Central memory CD4-positive, alpha-beta T cell (primary cell): ENCODE results near the gene SET.

Experiments
- DNase-seq: peaks from one replicate; pipeline ENCODE4 v3.0.0; 2022

The SET gene

GRCh38 chr9:128713941-128714573, 25.0 kb downstream of the SET start:
- no peak for DNase-seq

GRCh38 chr9:128714586-128715435, 25.8 kb downstream of the SET start:
- no peak for DNase-seq

GRCh38 chr9:128715436-128715750, 26.4 kb downstream of the SET start:
- DNase-seq: no peak

DNA sequence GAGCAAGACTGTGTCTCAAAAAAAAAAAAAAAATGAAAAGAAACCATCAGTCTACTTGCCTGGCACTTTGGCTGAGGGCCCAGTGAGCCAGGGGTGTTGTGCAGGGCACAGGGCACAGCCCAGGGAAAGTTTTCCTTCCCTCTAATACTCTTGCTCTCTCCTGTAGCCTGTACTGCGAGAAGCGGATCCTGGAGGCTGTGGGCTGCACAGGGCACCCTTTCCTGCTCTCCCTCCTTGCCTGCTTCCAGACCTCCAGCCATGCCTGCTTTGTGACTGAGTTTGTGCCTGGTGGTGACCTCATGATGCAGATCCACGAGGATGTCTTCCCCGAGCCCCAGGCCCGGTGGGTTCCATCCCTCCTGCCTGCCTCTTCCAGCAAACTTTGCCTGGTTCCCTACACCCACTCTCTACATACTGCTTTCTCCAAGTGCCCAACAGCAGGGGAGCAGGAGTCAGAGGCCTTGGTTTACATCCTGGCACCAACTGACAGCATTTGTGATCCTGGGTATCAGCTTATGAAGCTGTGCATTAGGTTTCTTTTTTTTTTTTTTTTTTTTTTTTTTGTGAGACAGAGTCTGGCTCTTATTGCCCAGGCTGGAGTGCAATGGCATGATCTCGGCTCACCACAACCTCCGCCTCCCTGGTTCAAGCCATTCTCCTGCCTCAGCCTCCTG, 27.7 kb downstream of the SET start:
- DNase-seq: no peak

- DNase-seq: no peak
These were observed 29.0 kb downstream of the SET start for GRCh38 chr9:128718047-128718446.

GRCh38 chr9:128718475-128718874, 29.5 kb downstream of the SET start:
- DNase-seq: no peak

- DNase-seq: no peak
These were observed 31.0 kb downstream of the SET start for GRCh38 chr9:128719919-128720605.

DNA sequence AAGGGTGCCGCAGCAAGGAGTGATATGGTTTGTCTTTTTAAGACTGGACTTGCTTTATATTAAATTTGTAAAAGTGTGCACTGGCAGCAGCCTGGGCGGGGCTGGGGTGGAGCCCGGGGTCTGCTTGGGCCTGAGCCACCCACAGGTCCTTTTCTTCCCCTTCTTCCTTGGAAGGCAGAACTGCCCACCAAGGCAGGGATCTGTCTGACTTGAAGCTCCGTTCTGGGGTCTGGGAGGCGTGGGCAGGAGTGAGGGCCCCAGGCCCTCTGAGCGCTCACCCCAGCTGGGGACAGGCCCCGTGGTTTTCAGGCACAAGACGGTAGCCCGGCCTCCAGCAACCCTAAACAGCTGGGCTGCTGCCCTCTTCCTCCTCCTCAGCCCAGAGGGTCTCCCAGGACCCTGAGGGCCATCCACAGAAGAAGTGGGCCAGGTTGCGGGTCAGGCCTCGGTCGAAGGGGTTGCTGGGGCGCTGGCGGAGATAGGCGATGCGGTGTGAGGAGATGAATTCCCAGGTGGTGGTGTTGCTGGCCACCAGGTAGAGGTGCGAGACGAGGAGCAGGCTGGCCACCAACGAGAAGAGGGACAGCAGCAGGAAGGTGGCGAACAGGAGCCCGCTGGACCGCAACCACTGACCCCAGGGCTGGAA, 31.9 kb downstream of the SET start:
- DNase-seq: no peak

- no peak for DNase-seq
These were observed 32.5 kb downstream of the SET start for GRCh38 chr9:128721487-128722010.

GRCh38 chr9:128722380-128723351, 33.6 kb downstream of the SET start:
- DNase-seq: no peak

DNA sequence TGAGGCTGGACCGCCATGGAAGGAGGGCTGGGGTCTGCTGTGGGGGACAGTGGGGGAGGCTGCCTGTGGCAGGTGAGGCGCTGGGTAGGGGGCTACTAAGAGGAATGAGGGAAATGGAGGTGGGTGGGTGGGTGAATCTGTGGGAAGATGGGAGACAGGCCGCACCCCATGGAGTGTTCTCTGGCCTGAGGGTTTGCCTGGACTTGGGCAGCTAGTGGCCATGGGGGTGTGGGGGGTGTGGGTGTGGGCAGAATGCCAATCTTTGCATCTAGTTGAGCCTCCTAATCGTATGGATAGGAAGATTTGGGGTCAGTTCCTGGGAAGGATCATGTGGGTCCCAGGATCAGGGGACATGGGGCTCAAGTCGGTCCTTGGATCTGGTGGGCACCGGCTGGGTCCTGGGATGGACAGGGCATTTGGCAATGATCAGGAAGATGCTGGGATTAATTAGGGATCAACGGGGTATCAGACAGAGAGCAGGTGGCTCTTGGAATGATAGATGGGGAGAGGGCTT, 34.4 kb downstream of the SET start:
- no peak for DNase-seq

GRCh38 chr9:128723866-128724743, 35.1 kb downstream of the SET start, which contains the start of gene ZDHHC12:
Gene ZDHHC12, minus strand, starts transcription at chr9:128724127. Its CDS starts 34 bp downstream, at chr9:128724093.
- peak; percentile 99 for DNase-seq

DNA sequence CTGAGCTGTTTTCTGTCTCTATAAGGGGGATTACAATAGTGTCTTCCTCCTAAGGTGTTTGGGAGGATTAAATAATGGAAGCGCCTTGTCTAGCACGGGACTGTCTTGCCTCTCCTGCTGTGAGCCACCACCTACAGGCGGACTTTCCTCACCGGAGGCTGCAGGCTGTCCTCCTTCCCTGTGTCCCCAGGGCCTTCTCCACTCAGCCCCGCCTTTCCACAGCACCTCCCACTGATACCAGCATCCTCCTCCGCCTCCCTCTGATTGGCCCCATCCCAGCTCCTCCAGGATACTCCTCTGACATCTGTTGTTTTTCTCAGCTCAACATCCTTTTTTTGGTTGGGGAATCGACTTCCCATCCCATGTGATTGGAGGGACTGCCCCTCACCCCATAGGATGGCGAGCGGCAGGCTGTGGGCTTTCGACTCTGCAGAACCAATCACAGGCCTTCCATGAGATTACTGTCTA, 35.8 kb downstream of the SET start:
- DNase-seq: no peak

GRCh38 chr9:128727640-128728248, 38.7 kb downstream of the SET start:
- no peak for DNase-seq

- DNase-seq: no peak
These were observed 39.3 kb downstream of the SET start for GRCh38 chr9:128728298-128728697.

DNA sequence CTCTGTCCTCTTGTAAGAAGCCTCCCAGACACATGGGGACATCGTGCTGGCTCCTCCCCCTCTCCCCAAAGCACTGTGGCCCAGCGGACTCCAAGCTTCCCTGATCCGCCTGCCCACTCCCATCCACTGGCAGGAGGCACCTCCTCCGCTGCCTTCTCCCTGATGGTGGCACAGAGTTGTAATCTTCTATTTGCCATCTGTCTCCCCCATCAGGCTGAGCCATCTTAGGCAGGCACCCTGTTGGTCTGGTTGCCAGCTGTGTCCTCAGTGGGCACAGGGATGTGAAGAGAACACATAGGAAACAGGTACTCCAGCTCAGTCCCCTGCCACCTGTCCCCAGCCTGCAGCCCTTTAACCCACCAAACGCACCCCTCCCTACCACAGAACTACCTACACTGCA, 40.3 kb downstream of the SET start:
- no peak for DNase-seq

DNA sequence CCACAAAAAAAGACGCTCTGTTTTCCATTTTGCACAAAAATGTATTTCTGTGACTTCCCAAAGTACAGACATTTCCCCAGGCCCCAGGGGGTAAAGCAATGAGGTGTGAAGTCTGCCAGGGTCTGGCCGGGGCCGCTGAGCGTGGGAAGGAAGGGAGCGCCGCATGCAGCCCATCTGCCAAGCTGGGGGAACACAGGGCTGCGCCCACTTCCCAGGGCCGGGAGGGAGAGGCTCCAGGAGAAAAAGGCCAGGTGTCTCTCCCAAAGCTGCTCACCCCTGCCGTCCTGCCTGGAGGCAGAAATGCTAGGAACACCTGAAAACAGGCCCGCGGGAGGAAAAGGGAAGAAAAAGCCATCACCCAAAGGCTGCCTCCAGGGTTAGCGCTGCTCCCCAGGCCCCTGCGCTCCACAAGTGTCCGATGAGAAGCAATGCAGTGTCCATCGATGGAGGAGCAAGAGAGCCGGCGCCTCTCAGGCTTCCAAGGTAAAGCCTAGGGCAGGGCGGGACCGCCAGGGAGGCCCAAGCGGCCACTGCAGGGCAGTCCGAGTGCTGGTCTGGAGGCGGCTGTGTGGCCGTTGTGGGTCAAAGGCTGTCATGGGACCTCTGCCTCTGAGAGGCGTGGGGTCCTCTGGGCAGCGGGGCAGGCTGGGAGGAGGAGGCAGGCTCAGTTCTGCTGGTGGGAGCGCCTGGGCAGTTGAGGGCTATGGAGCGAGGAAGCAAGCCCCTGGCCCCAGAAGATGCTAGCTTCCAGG, 40.9 kb downstream of the SET start:
- no peak for DNase-seq

- no peak for DNase-seq
These were observed 42.1 kb downstream of the SET start for GRCh38 chr9:128731093-128731492.

DNA sequence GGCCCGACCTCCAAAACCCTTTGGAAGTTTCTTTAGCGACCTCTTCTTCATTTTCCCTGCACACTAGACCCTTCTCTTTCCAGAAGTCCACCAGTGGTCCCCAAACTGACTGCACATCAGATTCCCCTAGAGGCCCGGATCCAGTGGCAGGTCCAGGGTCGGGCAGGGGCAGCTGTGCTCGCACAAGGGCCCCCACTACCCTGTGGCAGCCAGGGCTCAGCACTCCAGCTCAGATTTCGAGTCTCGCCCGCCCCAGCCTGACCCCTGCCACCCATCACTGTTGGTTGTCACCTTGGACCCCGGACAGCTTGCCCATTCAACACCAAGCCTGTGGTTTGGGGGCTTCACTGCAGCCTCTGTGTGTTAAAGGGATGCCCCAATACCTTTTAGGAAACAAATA, 42.7 kb downstream of the SET start:
- DNase-seq: no peak
